Measurements from ENCODE around the gene SEMA4C. TPM values are rescaled to one million over a fixed set of nuclear protein-coding genes. Genes with fewer than 3 reads are reported as not detected.

Gene SEMA4C
- total and polyA plus RNA-seq, 9 of the 15 experiments (the other 6 are each of a cell fraction or from before 2014, with no cell fraction given): 0.32 to 59.7 (median 23.9) TPM

- WGBS (ENCODE audit: insufficient coverage, low coverage, missing lambda C conversion rate): 85% methylated on average over 8 of the region's 8 CpGs
- no peak for ATAC-seq
- DNase-seq (ENCODE audit: extremely low read depth in 1 of 4, low spot score in 3 of 4): no peak
- Histone ChIP-seq H3K27me3 (ENCODE audit: control insufficient read depth in 2 of 2, insufficient read depth in 2 of 2, low read length in 2 of 2) (no peaks in the 10 kb centered on the region), H2AFZ (ENCODE audit: low read depth, low read length) (no peak overlapping the region), H3K79me2 (ENCODE audit: control insufficient read depth, insufficient read depth, low read length) (peaks cover 25% of the 10 kb centered on the region), H3K4me1 (replicated peaks in 1 of 2; ENCODE audit: control insufficient read depth in 2 of 2, insufficient read depth in 2 of 2, low read length in 2 of 2) (peaks cover 43 to 75% of the 10 kb centered on the region in 2 experiments; a peak in 4 of 5 replicates), H3K9ac (ENCODE audit: insufficient read depth in 1 of 2, low read depth in 2 of 2, low read length in 2 of 2) (peak overlapping the region in 1 of 2 experiments; percentile 69; a peak in 2 of 4 replicates), H4K20me1 (replicated peaks; ENCODE audit: control insufficient read depth, insufficient read depth, low read length) (no peaks in the 10 kb centered on the region), H3K27ac (ENCODE audit: extremely low read depth, low read depth, low read length) (no peak overlapping the region), H3K4me2 (ENCODE audit: insufficient read depth, low read length) (no peak overlapping the region), H3K4me3 (no peak overlapping the region), H3K9me1 (ENCODE audit: control insufficient read depth, insufficient read depth, low read length) (no peaks in the 10 kb centered on the region), H3K36me3 (ENCODE audit: control insufficient read depth, insufficient read depth, low read length) (peaks cover 9% of the 10 kb centered on the region), H3K9me3 (replicated peaks; ENCODE audit: control insufficient read depth, insufficient read depth, low read depth, low read length) (no peaks in the 10 kb centered on the region)
- BruUV-seq (replicated peaks): no TSS peak
- in situ Hi-C loops (cut with MboI) (no loop called here), intact Hi-C loops (cut with micrococcal nuclease) (loop anchor here (5.0 kb wide), 1 partner anchor 44 kb away; no protein-coding TSS in a partner anchor)
- no peak for FAIRE-seq
- ChIA-PET POLR2A (interaction anchor here (1.0 to 1.3 kb wide), 2 partner anchors 19 to 23 kb away, joined by 3 to 4 read pairs; no protein-coding TSS in a partner anchor), CTCF (ENCODE audit: low intra/inter-chr PET ratio) (no interaction called here)
- TF ChIP-seq TFAP4 (CRISPR knock-in tag; IDR thresholded peaks at IDR 0.05; ENCODE audit: borderline replicate concordance) (no peak), YBX1 (IDR thresholded peaks at IDR 0.05) (no peak)
Observed at GRCh38 chr2:96898135-96898505, 28.2 kb upstream of the SEMA4C start.

- intact Hi-C loops (cut with micrococcal nuclease): loop anchor here (5.0 kb wide), 1 partner anchor 45 kb away; no protein-coding TSS in a partner anchor
- DNase-seq (ENCODE audit: extremely low read depth in 1 of 4, low spot score in 3 of 4) (peak in 3 of 4 experiments; percentile 36 to 64 (median 37)), ATAC-seq (no peak; the same call in 2 of the 3 replicates), FAIRE-seq (peak; percentile 46)
- in situ Hi-C loops (cut with MboI): no loop called here
- BruUV-seq (replicated peaks): no TSS peak
- Histone ChIP-seq H3K27me3 (ENCODE audit: control insufficient read depth in 2 of 2, insufficient read depth in 2 of 2, low read length in 2 of 2) (no peaks in the 10 kb centered on the region), H3K9me1 (ENCODE audit: control insufficient read depth, insufficient read depth, low read length) (no peaks in the 10 kb centered on the region), H3K9ac (ENCODE audit: insufficient read depth in 1 of 2, low read depth in 2 of 2, low read length in 2 of 2) (peak overlapping the region in 1 of 2 experiments; percentile 69; a peak in 2 of 4 replicates), H3K4me1 (replicated peaks in 1 of 2; ENCODE audit: control insufficient read depth in 2 of 2, insufficient read depth in 2 of 2, low read length in 2 of 2) (peaks cover 47 to 75% of the 10 kb centered on the region in 2 experiments; a peak in 4 of 5 replicates), H3K79me2 (ENCODE audit: control insufficient read depth, insufficient read depth, low read length) (peaks cover 30% of the 10 kb centered on the region), H3K36me3 (ENCODE audit: control insufficient read depth, insufficient read depth, low read length) (peaks cover 14% of the 10 kb centered on the region), H3K27ac (ENCODE audit: extremely low read depth, low read depth, low read length) (peak overlapping the region; percentile 23; the same call in 2 of the 3 replicates), H3K9me3 (replicated peaks; ENCODE audit: control insufficient read depth, insufficient read depth, low read depth, low read length) (no peaks in the 10 kb centered on the region), H4K20me1 (replicated peaks; ENCODE audit: control insufficient read depth, insufficient read depth, low read length) (no peaks in the 10 kb centered on the region), H2AFZ (ENCODE audit: low read depth, low read length) (no peak overlapping the region), H3K4me2 (ENCODE audit: insufficient read depth, low read length) (no peak overlapping the region), H3K4me3 (no peak overlapping the region)
- POLR2A ChIA-PET: interaction anchor here (1.0 to 9.0 kb wide), 2 partner anchors 19 to 20 kb away, joined by 3 to 112 read pairs; no protein-coding TSS in a partner anchor
- 41% methylated on average over 11 of the region's 11 CpGs for WGBS (ENCODE audit: insufficient coverage, low coverage, missing lambda C conversion rate)
- CTCF ChIA-PET (ENCODE audit: low intra/inter-chr PET ratio): no interaction called here
- TF ChIP-seq NFIC (IDR thresholded peaks at IDR 0.05) (peak; percentile 52; the same call in 1 of the 2 replicates), PML (IDR thresholded peaks at IDR 0.05; ENCODE audit: low read length) (0 out of 2 replicates have a peak, but pooled peaks have one; percentile 21), ZNF124 (CRISPR knock-in tag; IDR thresholded peaks at IDR 0.05) (no peak), TCF3 (CRISPR knock-in tag; IDR thresholded peaks at IDR 0.05) (peak; percentile 56; the same call in 1 of the 2 replicates), NKRF (IDR thresholded peaks at IDR 0.05; ENCODE audit: borderline replicate concordance) (0 out of 2 replicates have a peak, but pooled peaks have one; percentile 22), ZNF239 (CRISPR knock-in tag; IDR thresholded peaks at IDR 0.05) (no peak), EGR1 (conservative IDR thresholded peaks at IDR 0.05) (peak; percentile 94), HMBOX1 (IDR thresholded peaks at IDR 0.05) (peak; percentile 26; the same call in 1 of the 2 replicates)
Observed at GRCh38 chr2:96897491-96898134, 27.7 kb upstream of the SEMA4C start.
